Activated B cell treated with CpG ODN at 0.5 μM for 24 hours (primary cell): ENCODE data around the gene SLC26A6. TPM values are rescaled to one million over a fixed set of nuclear protein-coding genes. Genes with fewer than 3 reads are reported as not detected.
A peak's percentile ranks its signal among the peaks of the same experiment; 100 is the strongest.

Source experiments
- ATAC-seq: fragments of 200-7000 bp; cut with Tn5 transposase; one replicate; pipeline ENCODE4 v1.10.0; 2021; ENCODE audit warnings: low read depth, mild to moderate bottlenecking, moderate library complexity
- CTCF ChIA-PET: fragments of 350-600 bp; sonication (Branson Sonifier 250); formaldehyde crosslinking; loops from one replicate; lab custom pipeline; 2021; ENCODE audit warnings: antibody characterized with exemption; lab: Charles Lee
- POLR2A ChIA-PET: fragments of 350-600 bp; sonication (Branson Sonifier 250); formaldehyde crosslinking; loops from one replicate; lab custom pipeline; 2021; ENCODE audit warnings: antibody characterized with exemption; lab: Charles Lee
- DNase-seq: peaks from one replicate; pipeline ENCODE4 v3.0.0; 2022
- H3K27ac Mint-ChIP-seq: one replicate; pipeline ENCODE4 v1.8.0; 2020; ENCODE audit warnings: mixed read lengths
- H3K27me3 Mint-ChIP-seq: one replicate; pipeline ENCODE4 v1.8.0; 2021; ENCODE audit warnings: mixed read lengths
- H3K36me3 Mint-ChIP-seq: one replicate; pipeline ENCODE4 v1.8.0; 2021; ENCODE audit warnings: low read depth, mixed read lengths
- H3K4me1 Mint-ChIP-seq: one replicate; pipeline ENCODE4 v1.8.0; 2021; ENCODE audit warnings: mixed read lengths
- H3K4me3 Mint-ChIP-seq: one replicate; pipeline ENCODE4 v1.8.0; 2020; ENCODE audit warnings: mild to moderate bottlenecking, mixed read lengths
- H3K9me3 Mint-ChIP-seq: one replicate; pipeline ENCODE4 v1.8.0; 2020; ENCODE audit warnings: mixed read lengths
- CTCF ChIP-seq: fragments of 200-600 bp; IDR thresholded peaks from one replicate; pipeline ENCODE4 v1.8.0; 2022; ENCODE audit warnings: antibody characterized with exemption, mild to moderate bottlenecking
- intact Hi-C: fragments of 100-400 bp; cut with micrococcal nuclease; formaldehyde crosslinking; loops from one replicate; pipeline ENCODE4 v1.15.1; 2024
- total RNA-seq: library from RNA; stranded (reverse); gene quantifications from 2 replicates; pipeline ENCODE4 v1.2.3, GENCODE V29; 2022

SLC26A6 gene
- total RNA-seq, 1 donor from 2014 or later = 21.5 TPM

- no peak for TF ChIP-seq CTCF
- H3K27me3 Mint-ChIP-seq = peaks cover 11% of the 10 kb centered on the region
- no peaks in the 10 kb centered on the region for H3K9me3 Mint-ChIP-seq
- peaks cover 24% of the 10 kb centered on the region for H3K4me1 Mint-ChIP-seq
- no peaks in the 10 kb centered on the region for H3K36me3 Mint-ChIP-seq
- DNase-seq = no peak
- ATAC-seq = no peak
- ChIA-PET CTCF (no interaction called here), POLR2A (no interaction called here)
- intact Hi-C loops = loop anchor here (1.0 to 2.0 kb wide), 2 partner anchors 21 to 363 kb away; partner anchors contain the start of genes NCKIPSD and NME6
- peak overlapping the region; percentile 81 for H3K4me3 Mint-ChIP-seq
- H3K27ac Mint-ChIP-seq = no peak overlapping the region
These were observed 29.0 kb upstream of the SLC26A6 start for GRCh38 chr3:48664313-48664644.

GRCh38 chr3:48663489-48664312 lies 28.4 kb upstream of the SLC26A6 start:
- ATAC-seq (peak; percentile 79), DNase-seq (peak; percentile 75)
- peaks cover 13% of the 10 kb centered on the region for H3K27me3 Mint-ChIP-seq
- no peaks in the 10 kb centered on the region for H3K36me3 Mint-ChIP-seq
- intact Hi-C loops = loop anchor here (1.0 to 2.0 kb wide), 2 partner anchors 21 to 362 kb away; partner anchors contain the start of genes NCKIPSD and NME6
- H3K27ac Mint-ChIP-seq = no peak overlapping the region
- peaks cover 24% of the 10 kb centered on the region for H3K4me1 Mint-ChIP-seq
- POLR2A ChIA-PET = no interaction called here
- H3K4me3 Mint-ChIP-seq = peak overlapping the region; percentile 81
- CTCF ChIA-PET = no interaction called here
- no peak for TF ChIP-seq CTCF
- no peaks in the 10 kb centered on the region for H3K9me3 Mint-ChIP-seq

GRCh38 chr3:48662753-48663488 lies 27.7 kb upstream of the SLC26A6 start, which contains the start of gene CELSR3:
Gene CELSR3, minus strand, starts transcription at chr3:48662886. Its CDS starts 252 bp downstream, at chr3:48662634.
- peak within 1 kb of the TSS; percentile 81 for H3K4me3 Mint-ChIP-seq
- H3K27me3 Mint-ChIP-seq = peaks cover 14% of the 10 kb centered on the region
- ATAC-seq (peak; percentile 35), DNase-seq (no peak)
- H3K4me1 Mint-ChIP-seq = peaks cover 24% of the 10 kb centered on the region
- intact Hi-C loops = no loop called here
- no peaks in the 10 kb centered on the region for H3K36me3 Mint-ChIP-seq
- peak within 1 kb of the TSS; percentile 50 for H3K27ac Mint-ChIP-seq
- no peak for TF ChIP-seq CTCF
- POLR2A ChIA-PET = no interaction called here
- CTCF ChIA-PET = interaction anchor here (0.9 to 1.6 kb wide), 2 partner anchors 27 to 114 kb away, joined by 3 read pairs; no protein-coding TSS in a partner anchor
- no peaks in the 10 kb centered on the region for H3K9me3 Mint-ChIP-seq

GRCh38 chr3:48662145-48662752 lies 27.0 kb upstream of the SLC26A6 start:
- POLR2A ChIA-PET = no interaction called here
- no peak overlapping the region for H3K27ac Mint-ChIP-seq
- TF ChIP-seq CTCF = no peak
- intact Hi-C loops = no loop called here
- DNase-seq (no peak), ATAC-seq (no peak)
- peaks cover 17% of the 10 kb centered on the region for H3K27me3 Mint-ChIP-seq
- H3K4me3 Mint-ChIP-seq = peak overlapping the region; percentile 72
- H3K36me3 Mint-ChIP-seq = no peaks in the 10 kb centered on the region
- CTCF ChIA-PET = interaction anchor here (0.8 to 1.6 kb wide), 4 partner anchors 22 to 113 kb away, joined by 3 to 4 read pairs (median 3); partner anchors contain the start of gene SLC26A6
- H3K9me3 Mint-ChIP-seq = no peaks in the 10 kb centered on the region
- H3K4me1 Mint-ChIP-seq = peaks cover 24% of the 10 kb centered on the region
